ENCODE data around the gene NTNG2. TPM values are rescaled to one million over a fixed set of nuclear protein-coding genes. Genes with fewer than 3 reads are reported as not detected.

The NTNG2 gene
- total RNA-seq, 1 experiment from 2014 or later: 0.37 TPM

GRCh38 chr9:132210472-132211145, 48.8 kb downstream of the NTNG2 start:
- DNase-seq (ENCODE audit: low read depth, low spot score): no peak
- in situ Hi-C loops (cut with HindIII; ENCODE audit: low pct_unique_long_range_greater_than_20kb, low sequenced_read_pairs): no loop called here

GRCh38 chr9:132211570-132211969, 49.7 kb downstream of the NTNG2 start:
- in situ Hi-C loops (cut with HindIII; ENCODE audit: low pct_unique_long_range_greater_than_20kb, low sequenced_read_pairs): no loop called here
- no peak for DNase-seq (ENCODE audit: low read depth, low spot score)

GRCh38 chr9:132214027-132214622, 52.3 kb downstream of the NTNG2 start:
- DNase-seq (ENCODE audit: low read depth, low spot score): no peak

GRCh38 chr9:132216861-132217619, 55.2 kb downstream of the NTNG2 start:
- DNase-seq (ENCODE audit: low read depth, low spot score): no peak
- in situ Hi-C loops (cut with HindIII; ENCODE audit: low pct_unique_long_range_greater_than_20kb, low sequenced_read_pairs): no loop called here

More at GRCh38 chr9:132214027-132214622, 52.3 kb downstream of the NTNG2 start:
- in situ Hi-C loops (cut with HindIII; ENCODE audit: low pct_unique_long_range_greater_than_20kb, low sequenced_read_pairs): no loop called here

- in situ Hi-C loops (cut with HindIII; ENCODE audit: low pct_unique_long_range_greater_than_20kb, low sequenced_read_pairs): no loop called here
- no peak for DNase-seq (ENCODE audit: low read depth, low spot score)
These were observed 56.4 kb downstream of the NTNG2 start for GRCh38 chr9:132218208-132218607.

GRCh38 chr9:132221941-132222340, 60.1 kb downstream of the NTNG2 start:
- in situ Hi-C loops (cut with HindIII; ENCODE audit: low pct_unique_long_range_greater_than_20kb, low sequenced_read_pairs): no loop called here
- DNase-seq (ENCODE audit: low read depth, low spot score): no peak

GRCh38 chr9:132224645-132225044, 62.8 kb downstream of the NTNG2 start:
- in situ Hi-C loops (cut with HindIII; ENCODE audit: low pct_unique_long_range_greater_than_20kb, low sequenced_read_pairs): no loop called here

GRCh38 chr9:132226571-132227430, 64.9 kb downstream of the NTNG2 start:
- DNase-seq (ENCODE audit: low read depth, low spot score): no peak
- in situ Hi-C loops (cut with HindIII; ENCODE audit: low pct_unique_long_range_greater_than_20kb, low sequenced_read_pairs): no loop called here

More at GRCh38 chr9:132224645-132225044, 62.8 kb downstream of the NTNG2 start:
- no peak for DNase-seq (ENCODE audit: low read depth, low spot score)

GRCh38 chr9:132228062-132228461, 66.2 kb downstream of the NTNG2 start:
- no peak for DNase-seq (ENCODE audit: low read depth, low spot score)
- in situ Hi-C loops (cut with HindIII; ENCODE audit: low pct_unique_long_range_greater_than_20kb, low sequenced_read_pairs): no loop called here

- in situ Hi-C loops (cut with HindIII; ENCODE audit: low pct_unique_long_range_greater_than_20kb, low sequenced_read_pairs): no loop called here
- DNase-seq (ENCODE audit: low read depth, low spot score): no peak
These were observed 68.7 kb downstream of the NTNG2 start for GRCh38 chr9:132230605-132231004.

- DNase-seq (ENCODE audit: low read depth, low spot score): no peak
- in situ Hi-C loops (cut with HindIII; ENCODE audit: low pct_unique_long_range_greater_than_20kb, low sequenced_read_pairs): no loop called here
These were observed 69.3 kb downstream of the NTNG2 start for GRCh38 chr9:132231019-132231701.

GRCh38 chr9:132232522-132232921, 70.7 kb downstream of the NTNG2 start:
- no peak for DNase-seq (ENCODE audit: low read depth, low spot score)
- in situ Hi-C loops (cut with HindIII; ENCODE audit: low pct_unique_long_range_greater_than_20kb, low sequenced_read_pairs): no loop called here

GRCh38 chr9:132233138-132233537, 71.3 kb downstream of the NTNG2 start:
- DNase-seq (ENCODE audit: low read depth, low spot score): no peak

GRCh38 chr9:132234535-132234934, 72.7 kb downstream of the NTNG2 start:
- in situ Hi-C loops (cut with HindIII; ENCODE audit: low pct_unique_long_range_greater_than_20kb, low sequenced_read_pairs): no loop called here

More at GRCh38 chr9:132233138-132233537, 71.3 kb downstream of the NTNG2 start:
- in situ Hi-C loops (cut with HindIII; ENCODE audit: low pct_unique_long_range_greater_than_20kb, low sequenced_read_pairs): no loop called here

GRCh38 chr9:132235125-132235524, 73.3 kb downstream of the NTNG2 start:
- DNase-seq (ENCODE audit: low read depth, low spot score): no peak
- in situ Hi-C loops (cut with HindIII; ENCODE audit: low pct_unique_long_range_greater_than_20kb, low sequenced_read_pairs): no loop called here

More at GRCh38 chr9:132234535-132234934, 72.7 kb downstream of the NTNG2 start:
- no peak for DNase-seq (ENCODE audit: low read depth, low spot score)

GRCh38 chr9:132235894-132236661, 74.2 kb downstream of the NTNG2 start:
- DNase-seq (ENCODE audit: low read depth, low spot score): peak; percentile 81
- in situ Hi-C loops (cut with HindIII; ENCODE audit: low pct_unique_long_range_greater_than_20kb, low sequenced_read_pairs): no loop called here

Data from SK-MEL-5 (cell line).